Activated CD4-positive, alpha-beta T cell treated with anti-CD3 and anti-CD28 coated beads, Interleukin-2, Interleukin-6, amounts not matched to agents 100 ng/mL and 50 ng/mL, durations not matched to agents 16 hours and 8 hours (primary cell): ENCODE results near the gene USP46.

Source experiments
- DNase-seq: peaks from one replicate; pipeline ENCODE4 v3.0.0-alpha.2; 2020

Gene USP46, protein sequence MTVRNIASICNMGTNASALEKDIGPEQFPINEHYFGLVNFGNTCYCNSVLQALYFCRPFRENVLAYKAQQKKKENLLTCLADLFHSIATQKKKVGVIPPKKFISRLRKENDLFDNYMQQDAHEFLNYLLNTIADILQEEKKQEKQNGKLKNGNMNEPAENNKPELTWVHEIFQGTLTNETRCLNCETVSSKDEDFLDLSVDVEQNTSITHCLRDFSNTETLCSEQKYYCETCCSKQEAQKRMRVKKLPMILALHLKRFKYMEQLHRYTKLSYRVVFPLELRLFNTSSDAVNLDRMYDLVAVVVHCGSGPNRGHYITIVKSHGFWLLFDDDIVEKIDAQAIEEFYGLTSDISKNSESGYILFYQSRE

DNA sequence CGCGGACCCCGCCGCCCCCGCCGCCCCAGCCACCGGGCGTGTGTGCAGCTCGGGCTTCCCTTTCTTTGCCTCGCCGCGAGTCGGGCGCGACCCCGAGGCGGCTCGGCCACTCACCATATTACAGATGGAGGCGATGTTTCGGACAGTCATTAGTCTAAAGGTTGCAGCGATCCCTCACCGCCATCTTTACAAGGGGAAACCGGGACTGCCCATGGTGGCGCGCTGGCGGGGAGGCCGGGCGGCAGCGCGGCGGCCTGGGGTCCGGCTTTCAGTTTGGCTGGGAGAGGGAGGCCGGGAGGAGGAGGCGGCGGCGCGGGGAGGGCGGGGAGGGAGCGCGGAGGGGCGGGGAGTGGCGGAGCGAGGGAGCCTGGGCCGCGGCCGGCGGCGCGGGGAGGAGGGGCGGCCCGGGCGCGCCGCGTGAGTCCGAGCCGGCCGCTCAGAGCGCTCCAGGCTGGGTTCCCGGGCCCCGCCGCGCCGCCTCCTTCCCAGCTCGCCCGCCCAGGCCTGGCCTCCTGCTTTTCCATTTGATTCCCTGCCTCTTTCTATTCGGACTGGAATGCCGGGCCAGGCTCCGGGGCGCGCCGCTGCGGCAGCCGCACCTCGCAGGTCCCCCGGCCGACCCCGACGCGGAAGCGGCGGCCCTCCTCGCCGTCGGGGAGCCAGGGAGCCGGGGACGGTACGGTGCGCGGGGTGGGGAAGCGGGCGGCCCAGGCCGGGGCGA is at the start of gene USP46:
Gene USP46 (minus strand): TSS at position 301 of the 721 bp plus-strand sequence. CDS start 151 bp downstream, at position 150.
- DNase-seq, result peak; percentile 70

DNA sequence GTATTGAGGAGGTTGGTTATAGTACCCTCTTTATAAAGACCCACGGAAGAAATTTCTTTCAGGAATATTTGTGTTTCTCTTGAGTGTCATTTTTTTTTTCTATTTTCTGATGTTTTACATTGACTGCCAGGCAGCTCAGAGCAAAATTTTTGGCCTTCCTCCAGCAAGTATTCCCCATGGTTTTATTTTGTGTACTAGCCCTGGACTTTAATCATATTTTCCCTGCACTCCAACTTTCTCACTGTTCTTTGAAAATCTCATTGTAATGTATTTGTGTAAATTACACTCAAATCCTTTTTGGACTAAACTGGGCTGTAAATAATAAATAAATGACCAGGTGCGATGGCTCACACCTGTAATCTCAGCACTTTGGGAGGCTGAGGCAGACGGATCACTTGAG is 45.6 kb upstream of the USP46 start:
- DNase-seq, result no peak

DNA sequence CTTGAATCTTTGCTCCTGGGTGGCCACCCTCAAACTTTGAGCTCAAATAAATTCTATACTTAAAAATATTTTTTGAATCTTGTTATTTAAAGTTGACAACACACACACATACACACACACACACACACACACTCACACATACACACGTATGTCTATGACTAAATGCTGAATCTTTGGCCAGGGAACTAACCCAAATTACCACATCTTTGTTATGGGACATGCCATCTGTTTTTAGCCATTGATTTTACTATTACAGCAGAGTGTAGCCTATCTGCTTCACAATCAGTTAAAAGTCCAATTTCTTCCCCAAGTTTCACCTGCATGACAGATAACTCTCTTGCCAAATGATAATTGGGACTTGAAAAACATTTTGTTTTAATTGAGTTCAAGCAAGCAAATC is 45.0 kb upstream of the USP46 start:
- no peak for DNase-seq

DNA sequence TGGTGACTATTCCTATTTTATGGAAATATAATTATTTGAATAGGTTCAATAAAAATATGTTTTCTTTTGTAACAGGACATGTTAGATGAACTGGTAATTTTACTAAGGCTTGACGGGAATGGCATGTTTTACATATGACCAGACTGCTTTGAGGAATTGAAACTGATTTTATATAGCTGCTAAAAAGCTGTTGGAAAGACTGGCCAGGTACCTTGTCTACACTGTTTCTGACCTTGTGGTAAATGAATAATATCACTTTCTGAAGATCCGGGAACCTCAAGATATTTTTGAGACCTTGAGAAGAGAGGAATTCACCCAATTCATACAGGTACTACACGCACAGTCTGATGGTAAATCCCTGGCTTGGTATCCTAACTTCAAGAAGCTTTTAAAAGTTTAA is 42.1 kb upstream of the USP46 start:
- DNase-seq, result no peak

DNA sequence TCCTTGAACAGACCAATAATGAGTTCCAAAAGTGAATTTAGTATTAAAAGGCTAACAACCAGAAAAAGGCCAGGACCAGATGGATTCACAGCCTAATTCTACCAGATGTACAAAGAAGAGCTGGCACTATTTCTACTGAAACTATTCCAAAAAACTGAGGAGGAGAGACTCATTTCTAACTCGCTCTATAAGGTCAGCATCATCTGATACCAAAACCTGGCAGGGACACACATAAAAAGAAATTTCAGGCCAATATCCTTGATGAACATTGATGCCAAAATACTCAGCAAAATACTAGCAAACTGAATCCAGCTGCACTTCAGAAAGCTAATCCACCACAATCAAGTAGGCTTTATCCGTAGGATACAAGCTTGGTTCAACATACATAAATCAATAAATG is 35.8 kb upstream of the USP46 start:
- no peak for DNase-seq

DNA sequence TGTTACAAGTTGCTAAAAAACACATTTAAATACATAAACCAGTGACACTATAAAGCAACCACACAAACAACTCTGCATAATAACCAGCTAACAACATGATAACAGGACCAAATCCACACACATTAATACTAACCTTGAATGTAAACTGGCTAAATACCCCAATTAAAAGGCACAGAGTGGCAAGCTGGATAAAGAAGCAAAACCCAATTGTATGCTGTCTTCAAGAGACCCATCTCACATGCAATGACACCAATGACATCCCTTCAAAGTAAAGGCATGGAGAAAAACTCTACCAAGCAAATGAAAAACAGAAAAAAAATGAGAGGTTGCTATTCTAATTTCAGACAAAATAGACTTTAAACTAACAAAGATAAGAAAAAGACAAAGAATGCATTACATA is 34.4 kb upstream of the USP46 start:
- DNase-seq, result no peak

DNA sequence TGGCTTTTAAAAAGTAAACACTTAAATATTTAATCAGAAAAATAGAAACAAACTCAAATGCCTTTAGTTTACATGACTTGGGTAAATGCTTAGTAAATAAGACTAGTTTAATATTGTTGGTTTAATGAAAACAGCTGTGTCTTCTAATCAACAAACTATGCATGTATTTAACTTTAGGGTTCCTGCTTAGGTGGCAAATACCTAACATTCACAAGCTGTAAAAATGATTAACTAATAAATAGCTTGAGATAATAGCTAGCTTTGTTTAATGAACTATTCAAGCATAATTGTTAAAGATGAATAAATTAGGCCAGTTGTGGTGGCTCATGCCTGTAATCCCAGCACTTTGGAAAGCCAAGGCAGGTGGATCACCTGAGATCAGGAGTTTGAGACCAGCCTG is 30.0 kb upstream of the USP46 start:
- no peak for DNase-seq

DNA sequence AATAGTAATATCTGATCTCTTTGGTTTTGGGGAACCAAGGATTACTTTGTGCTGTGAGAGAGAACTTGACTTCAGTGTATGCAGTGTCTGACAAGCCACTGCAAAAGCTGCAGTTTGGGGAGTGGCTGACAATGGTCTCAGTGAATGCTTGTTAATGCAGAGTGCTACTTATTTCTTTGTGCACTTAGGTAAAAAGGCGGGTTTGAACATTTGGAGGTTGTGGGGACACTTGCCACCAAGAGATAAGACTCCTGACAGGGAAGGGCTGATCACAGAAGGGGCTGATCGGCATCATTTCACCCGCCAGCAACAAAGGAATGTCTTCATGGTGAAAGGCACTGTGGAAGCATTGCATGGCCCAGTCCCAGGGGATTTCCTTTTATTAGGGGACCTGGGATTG is 28.6 kb upstream of the USP46 start:
- DNase-seq, result no peak

DNA sequence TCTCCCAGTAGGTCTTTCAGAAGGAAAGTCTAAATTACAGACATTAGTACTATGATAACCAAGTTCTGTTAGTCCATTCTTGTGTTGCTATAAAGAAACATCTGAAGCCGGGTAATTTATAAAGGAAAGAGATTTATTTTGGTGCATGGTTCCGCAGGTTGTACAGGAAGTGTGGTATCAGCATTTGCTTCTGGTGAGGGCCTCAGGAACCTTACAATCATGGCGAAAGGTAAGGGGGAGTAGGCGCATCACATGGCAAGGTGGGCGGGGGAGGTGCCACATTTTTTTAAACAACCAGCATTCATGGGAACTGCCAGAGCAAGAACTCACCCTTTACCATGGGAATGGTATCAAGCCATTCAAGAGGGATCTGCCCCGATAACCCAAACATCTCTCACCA is 26.2 kb upstream of the USP46 start:
- DNase-seq, result no peak

DNA sequence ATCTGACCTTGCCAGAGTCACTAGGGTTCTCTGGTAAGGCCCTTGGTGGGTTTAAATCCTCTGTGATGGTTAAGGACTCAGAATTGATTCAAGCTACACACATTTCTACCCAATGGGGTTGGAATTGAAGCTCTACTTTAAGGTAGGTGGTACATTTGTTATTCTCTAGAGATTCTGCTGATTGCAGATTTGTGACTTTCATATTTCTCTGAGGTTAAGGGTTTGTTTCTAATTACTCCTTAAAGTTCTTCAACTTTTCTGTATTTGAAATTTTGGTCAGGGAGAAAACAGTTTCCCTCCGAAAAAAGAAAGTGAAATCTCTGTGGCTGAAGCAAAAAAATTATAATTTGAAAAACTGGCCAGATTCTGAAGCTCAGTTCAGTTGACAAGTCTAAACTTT is 25.8 kb upstream of the USP46 start:
- no peak for DNase-seq

DNA sequence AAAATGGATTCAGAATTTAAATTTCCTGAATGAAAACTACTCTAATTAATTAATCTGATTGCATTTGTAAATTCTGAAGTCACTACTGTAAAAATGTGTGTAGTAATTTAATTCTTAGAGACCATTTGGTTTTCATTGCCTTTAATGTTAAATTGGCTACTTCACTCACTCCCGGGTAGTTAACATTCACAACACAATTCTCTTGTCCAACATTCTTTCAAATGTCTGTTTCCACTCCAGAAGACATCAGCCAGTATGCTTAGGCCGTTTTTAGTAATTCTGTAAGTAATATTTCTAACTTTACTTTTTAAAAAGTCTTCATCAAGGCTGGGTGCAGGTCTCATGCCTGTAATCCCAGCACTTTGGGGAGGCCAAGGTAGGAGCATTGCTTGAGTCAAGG is 21.3 kb upstream of the USP46 start:
- DNase-seq, result no peak

DNA sequence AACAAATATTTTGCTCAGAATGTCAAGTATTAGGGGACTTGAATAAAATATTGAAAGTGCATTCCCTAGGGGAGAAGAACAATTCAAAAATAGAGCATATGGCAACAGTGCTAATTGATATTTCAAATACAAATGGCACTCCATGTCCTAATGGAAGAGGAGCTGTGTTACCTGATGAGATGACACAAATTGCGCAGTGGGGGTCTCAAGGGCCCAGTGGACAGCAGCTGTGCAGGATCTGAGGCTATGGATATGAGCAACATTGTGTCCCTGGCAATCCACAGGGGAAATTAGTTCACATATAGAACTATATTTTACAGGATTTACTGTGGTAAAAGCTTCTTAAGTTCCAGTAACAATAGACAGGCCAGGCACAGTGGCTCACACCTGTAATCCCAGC is 17.4 kb upstream of the USP46 start:
- DNase-seq, result no peak

DNA sequence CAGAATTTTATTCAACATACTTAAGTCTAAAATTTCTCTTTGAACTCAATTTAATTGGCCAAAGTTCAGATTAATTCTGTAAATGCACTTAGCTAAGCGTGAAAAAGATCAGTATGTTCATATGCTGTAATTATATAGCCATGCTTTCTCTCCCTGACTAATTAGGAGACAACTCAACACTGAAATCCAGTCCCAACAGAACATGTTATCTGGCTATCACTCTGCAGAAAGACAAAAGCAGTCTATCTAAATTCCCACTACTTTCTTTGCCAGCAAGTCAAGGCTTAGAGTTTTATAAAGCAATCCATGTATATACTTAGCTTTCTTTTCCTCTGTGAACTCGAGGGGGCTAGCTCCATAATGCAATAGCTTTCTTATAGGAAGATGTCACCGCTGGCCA is 16.0 kb upstream of the USP46 start:
- DNase-seq, result no peak

DNA sequence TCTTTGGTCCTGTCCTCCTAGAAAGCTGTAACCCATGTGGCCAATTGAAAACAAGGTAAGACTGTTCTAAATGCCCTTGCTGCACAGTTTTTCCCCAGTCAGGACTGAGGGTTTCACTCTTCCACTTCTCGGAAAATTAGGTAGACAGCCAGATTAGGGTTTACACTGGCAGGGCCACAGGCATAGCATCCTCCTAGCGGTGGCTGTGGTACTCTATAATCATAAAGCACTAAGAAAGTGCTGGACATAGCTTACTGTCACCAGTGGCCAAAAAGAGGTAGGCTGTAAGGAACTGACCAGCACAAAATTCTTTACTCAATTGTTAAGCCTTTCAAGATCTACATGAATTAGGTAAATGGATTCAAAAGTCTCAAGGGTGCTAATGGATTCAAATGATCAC is 11.6 kb upstream of the USP46 start:
- DNase-seq, result no peak

DNA sequence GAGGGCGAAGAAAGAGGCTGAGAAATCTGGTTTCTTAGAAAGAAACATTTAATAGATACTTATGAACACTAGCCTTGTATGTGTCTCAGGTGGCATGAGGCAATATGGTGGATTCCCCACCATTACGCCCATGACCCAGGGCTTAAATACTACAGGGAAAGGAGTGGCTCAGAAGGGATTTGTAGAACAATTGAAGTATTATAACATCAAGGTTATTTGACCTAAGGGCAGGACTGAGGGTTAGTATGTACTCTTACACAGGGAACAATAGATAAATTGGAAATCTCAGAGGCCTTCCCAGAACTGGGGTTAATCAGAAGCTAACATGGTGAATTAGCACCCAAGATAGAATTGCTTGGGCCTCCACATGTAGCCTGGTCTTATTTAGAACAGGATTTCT is 11.0 kb upstream of the USP46 start:
- DNase-seq, result no peak

DNA sequence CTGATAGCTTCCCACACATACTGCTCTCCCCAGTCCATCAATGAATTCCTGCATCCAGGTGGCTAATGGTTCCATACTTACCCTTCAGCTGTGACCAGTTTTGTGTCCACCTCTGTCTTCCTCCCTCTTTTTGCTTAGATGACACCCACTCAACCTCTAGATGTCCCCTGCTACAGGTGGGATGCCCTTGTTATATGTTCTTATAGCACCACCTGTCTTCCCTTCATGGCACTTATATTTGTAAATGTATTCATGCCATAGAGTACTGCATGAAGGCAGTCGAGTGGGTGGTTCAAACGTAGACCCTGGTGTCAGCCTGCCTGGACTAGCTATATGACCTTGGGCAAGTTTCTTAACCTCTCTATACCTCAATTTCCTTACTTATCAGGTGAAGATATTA is 6.5 kb upstream of the USP46 start:
- peak; percentile 8 for DNase-seq

DNA sequence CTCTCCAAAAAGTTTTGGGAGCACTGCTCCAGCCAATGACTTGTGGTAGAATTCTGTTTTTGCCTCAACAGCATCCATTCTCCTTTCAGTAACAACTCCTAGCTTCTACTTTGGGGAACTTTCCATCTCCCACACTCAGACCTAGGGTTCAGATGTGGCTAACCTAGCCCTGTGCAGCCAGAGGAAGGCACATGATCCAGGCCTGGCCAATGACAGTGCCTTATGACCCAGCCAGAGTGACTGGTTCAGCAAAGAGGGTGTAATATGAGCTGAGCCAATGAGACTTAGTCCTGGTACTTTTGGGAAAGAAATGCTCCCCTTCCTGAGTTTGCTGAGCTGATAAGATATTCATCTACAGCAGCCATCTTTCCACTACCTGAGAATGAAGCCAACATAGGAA is 5.4 kb upstream of the USP46 start:
- DNase-seq, result no peak

DNA sequence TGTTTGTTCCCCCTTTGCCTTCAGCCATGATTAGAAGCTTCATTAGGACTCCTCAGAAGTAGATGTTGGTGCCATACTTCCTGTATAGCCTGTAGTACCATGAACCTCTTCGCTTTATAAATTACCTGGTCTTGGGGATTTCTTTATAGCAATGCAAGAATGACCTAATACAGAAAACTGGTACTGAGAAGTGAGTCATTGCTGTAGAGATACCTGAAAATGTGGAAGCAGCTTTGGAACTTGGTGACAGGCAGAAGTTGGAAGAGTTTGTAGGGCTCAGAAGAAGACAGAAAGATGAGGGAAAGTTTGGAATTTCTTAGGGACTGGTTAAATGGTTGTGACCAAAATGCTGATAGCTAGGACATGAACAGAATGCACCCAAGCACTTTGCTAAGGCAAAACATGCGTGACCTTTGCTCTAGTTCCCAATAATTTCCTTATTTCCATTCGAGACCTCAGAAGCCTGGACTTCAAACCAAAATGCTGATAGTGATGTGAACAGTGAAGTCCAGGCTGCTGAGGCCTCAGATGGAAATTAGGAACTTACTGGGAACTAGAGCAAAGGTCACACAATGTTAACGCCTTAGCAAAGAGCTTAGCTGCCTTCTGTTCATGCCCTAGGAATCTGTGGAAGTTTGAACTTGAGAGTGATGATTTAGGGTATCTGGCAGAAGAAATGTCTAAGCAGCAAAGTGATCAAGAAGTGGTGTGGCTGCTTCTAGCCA is 3.0 kb upstream of the USP46 start:
- DNase-seq, result no peak

DNA sequence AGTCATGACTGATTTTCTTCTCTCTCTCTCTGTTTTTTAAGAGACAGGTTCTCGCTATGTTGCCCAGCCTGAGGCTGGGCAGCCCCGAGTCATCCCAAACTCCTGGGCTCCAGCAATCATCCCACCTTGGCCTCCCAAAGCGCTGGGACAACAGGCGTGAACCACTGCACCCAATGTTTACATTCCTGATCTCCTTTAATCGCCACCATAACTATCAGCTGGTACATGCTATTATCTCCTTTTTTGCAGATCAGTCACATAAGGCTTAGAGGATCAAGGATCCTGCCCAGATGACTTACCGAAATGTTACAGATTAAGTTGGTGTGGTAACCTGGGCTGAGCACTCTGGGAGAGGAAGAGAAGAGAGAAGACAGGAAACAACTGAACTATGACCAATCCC is 1.5 kb upstream of the USP46 start:
- DNase-seq, result no peak

DNA sequence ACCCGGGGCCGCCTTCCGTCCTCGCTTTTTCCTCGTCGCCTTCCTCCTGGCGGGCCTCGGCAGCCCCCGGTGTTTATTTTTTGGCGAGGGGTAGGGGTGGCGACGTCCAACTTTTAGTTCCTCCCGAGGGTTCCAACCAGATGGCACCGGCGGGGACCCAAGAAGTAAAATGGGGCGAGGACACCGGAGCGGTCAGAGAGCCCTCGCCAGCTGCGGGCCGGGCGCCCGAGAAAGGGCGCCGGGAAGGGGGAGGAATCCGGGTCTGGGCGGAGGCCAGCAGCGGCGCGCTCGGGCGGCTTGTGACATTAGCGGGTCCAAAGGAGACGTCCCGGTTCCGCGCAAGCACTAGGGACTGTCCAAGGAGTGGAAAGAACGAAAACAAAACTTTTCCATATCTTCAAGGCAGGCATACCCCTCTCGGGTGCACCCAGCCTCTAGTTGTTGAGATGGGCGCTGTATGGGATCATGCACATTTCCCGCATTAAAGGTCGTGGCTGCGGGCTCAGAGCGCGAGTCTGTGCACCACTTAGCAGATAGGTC is 691 bp upstream of the USP46 start:
- DNase-seq, result peak; percentile 13

DNA sequence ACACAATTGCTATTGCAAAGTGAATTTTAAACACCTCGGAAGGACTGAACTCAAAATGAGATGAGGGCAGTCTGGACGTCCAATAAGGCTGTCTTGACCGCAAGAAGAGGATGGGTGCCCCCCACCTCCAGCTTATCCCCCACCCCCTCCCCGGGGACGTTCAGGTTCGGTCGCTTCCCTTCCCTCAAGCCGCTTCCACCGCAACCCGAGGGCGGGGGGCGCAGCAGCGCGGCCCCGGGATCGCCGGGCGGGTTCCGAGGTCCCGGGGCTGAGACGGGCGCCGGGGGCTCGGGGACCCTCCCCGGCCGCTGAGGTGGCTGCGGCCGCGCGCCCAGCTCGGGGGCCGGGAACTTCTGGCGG is 480 bp downstream of the USP46 start:
- no peak for DNase-seq

DNA sequence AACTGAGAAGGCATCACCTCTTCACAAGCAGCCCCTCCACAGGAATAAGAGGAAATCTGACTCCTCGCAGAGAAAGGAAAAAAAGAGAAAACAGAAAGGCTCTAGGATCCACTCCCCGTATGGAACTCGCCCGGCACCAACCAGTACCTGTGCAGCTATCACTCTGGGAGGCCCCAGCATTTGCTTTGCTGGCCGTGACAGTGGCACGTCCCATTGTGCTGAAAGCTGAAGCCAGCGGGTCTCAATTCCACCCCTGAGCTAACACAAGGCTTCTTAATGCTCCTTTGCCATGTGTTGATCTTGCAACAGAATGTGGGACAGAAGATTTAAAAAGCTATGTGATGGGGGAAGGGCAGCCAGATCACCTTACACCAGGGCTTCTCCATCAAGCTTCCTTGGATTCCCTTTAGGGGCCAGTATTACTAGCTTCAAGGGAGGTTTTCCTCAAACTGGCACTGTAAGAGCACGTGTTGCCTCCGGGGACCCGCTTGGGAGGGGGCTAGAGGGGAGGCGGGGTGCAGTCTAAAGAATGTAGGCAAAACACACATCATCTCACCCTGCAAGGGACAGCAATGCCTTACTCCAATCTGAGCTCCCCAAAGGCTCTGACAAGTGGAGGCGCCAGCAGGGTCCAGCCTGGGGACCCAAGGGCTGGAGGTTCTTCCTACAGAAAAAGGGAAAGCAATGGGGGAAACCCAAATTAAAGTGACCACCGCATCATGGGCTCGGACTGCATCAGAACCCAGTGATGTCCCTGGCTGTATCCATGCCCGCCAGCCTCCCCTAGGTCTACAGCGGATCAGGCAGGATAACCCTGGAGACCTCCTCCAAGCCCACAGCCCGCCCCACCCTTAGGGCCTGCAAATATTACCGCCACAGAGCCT is 1.2 kb downstream of the USP46 start:
- no peak for DNase-seq

DNA sequence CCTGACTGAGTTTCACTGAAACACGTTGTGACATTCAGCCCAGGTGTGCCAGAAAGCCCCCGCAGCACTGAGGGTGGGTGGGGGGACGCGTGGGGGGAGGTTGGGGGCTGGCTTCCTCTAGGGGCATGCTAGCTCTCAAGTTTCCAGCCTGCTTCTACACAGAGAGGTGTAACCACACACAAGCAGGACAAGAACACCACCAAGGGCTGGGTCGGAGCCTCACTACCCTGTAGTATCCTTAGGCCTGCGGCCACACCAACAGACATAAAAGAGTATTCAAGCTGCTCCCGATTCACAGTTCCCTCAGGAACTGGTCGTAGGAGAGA is 1.8 kb downstream of the USP46 start:
- no peak for DNase-seq
